NCI-H446 (cell line): ENCODE data around the gene GPX2.

Source experiments
- DNase-seq, 2 experiments: peaks; one replicate each; lab custom pipeline; 2025; lab: John Stamatoyannopoulos, UW

Gene GPX2

DNA sequence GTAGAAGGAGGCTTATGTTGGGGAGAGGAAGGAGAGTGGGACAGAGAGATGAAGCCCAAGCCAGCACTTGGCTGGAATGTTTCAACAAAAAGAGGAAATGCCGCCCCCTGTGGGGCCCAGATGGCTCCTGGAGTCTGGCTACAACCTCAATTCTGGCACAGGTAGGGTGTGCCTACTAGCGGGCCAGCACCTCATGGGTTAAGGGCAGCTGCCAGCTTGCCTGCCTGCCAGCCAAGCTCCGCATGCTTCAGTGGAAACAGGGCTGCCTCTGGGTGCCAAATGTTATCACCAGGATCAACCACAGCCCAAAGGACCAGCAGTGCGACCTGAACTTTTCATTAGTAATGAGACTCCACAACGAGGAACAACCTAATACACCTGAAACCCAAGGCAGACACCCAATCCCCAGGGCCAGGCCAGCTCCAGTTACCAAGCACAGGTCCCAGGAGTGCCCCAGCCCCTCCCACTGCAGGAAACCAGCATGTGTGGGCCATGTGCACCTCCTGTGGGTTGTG lies 18.3 kb upstream of the GPX2 start:
- peak; percentile 56 to 85 for DNase-seq

DNA sequence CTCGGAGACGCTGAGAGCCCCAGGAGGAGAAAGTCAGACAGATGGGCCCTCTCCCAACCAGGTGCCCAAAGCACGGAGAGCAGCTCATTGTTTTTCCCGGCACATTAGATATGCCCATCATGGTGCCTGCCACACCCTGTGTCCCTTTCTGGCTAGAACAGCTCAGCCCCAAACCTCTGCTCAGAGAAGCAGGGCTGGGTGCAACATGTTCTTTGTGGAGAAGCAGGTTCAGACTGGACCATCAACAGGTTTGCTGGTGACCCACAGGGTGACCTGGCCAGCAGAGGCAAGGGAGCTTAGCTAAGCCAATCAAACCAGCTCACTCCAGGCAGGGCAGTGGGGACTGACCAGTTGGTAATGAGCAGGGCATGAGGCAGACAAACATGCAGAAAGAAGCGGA lies 16.2 kb upstream of the GPX2 start:
- DNase-seq: no peak

DNA sequence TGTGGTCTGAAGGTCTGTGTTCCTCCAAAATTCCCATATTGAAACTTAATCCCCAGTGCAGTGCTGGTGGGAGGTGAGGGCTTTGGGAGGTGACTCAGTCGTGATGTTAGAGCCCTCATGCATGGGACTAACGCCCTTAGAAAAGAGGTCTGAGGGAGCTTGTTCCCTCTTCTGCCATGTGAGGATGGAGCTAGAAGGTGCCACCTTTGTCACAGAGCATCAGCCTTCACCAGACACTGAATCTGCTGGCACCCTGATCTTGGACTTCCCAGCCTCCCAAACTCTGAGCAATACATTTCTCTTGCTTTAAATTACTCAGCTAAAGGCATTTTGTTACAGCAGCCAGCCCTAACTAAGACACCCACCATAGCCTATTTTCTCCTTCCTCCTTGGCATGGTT lies 15.7 kb upstream of the GPX2 start:
- no peak for DNase-seq

DNA sequence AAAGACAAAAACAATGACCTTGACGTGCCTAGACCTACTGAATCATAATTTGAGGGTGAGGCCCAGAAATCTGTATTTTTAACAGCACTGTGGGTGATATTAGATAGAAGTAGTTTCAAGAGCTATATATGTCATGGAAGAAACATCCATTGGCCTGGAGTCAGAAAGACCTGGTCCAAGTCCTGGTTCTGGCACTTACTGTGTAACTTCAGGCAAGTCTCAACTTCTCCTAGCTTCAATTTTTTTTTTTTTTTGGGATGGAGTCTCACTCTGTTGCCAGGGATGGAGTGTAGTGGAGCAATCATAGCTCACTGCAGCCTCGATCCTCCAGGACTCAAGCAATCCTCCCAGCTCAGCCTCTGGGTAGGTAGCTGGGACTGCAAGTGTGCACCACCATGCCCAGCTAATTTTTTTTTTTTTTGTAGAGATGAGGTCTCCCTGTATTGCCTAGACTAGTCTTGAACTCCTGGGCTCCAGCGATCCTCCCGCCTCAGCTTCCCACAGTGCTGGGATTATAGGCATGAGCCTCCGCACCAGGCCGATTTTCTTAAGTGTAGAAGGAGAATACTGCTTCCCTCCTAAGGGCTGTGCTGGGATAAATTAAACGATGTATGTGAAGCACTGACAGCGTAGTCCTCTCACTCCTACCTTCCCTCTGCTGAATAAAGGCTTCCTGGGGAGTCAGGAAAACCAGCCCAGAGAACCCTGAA lies 14.3 kb upstream of the GPX2 start:
- DNase-seq: no peak

DNA sequence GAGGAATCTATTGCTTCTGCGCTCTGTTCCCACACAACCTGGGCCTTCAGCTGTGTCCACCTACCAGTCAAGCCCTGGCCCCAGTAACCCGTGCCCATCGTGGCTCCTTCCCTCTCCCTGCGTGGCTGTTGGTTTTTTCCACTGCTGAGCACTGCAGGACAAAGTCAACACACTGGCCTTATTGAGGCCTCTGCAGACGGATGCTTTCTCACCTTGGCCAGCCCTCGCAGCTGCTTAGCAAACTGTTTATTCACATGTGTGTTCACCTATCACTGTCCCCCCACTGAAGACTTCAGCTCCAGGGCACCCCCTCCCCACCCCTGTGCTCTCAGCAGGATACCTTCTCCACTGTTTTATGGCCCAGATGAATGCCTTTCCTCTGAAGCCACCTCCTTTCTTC lies 12.8 kb upstream of the GPX2 start:
- no peak for DNase-seq

DNA sequence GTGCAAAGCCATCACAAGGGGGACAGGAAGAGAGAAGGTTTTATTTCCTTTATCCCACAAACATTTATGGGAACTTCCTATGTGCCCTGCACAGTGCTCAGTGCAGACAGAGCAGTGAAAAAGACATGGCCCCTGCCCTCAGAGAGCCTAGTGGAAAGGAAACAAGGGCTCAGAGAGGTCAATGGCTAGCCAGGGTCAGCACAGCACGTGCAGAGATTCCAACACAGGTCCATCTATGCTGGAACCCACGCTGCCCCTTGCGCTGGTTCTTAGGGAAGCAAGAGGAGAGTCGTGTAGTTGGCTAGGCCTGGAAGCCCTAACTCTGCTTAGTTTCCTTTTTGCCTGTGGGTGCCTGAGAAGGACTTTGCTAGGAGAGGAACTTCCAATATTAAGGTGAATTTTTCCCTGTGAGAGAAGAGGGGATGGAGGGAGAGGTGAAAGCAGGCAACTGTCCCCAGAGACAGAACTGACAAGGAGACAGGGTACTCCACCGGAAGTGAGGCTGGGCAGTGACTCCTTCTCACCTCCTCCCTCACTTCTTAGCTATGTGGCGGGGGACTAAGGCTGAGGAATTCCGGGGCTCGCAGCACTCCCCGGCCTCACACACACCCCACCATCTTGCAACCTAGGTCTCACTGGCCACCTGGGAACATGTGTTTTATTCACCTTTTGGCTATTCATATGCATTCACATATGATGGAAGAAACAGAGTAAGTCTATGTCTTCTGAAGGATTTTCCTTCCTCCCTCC lies 12.1 kb upstream of the GPX2 start:
- no peak for DNase-seq

DNA sequence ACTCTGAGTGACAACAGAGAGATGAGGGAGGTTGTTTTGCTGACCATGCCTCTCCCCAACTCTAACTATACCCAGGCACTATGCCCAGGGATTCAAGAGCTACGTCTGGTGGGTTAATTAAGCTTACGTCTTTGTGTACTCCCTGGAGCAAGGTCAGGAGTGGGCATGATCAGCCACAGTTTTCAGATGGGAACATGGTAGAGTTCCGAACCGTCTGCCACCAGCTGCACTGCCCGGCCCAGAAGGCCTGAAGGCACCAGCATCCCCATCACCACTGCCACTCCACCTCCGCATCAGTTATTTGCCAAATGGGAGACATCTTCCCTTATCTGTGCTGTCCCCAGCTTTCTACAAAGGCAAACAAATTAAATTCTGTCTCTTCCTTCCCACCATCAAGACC lies 11.1 kb upstream of the GPX2 start:
- DNase-seq: no peak

DNA sequence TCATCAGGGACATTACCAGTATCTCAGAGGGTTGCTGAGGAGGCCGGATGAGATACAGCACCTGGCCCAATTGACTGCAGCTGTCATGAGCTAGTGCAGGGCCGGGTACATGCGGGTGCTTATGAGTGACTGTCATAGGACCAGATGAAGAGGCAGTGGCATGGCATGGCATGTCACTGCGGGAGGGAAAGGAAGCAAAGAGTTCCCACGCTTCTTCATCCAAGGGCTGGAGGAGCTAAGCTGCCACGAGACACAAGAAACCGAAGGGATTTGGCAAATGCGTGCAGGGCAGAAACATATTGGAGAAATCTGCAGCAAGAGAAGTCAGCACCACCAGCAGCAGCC lies 10.7 kb upstream of the GPX2 start:
- DNase-seq: no peak

DNA sequence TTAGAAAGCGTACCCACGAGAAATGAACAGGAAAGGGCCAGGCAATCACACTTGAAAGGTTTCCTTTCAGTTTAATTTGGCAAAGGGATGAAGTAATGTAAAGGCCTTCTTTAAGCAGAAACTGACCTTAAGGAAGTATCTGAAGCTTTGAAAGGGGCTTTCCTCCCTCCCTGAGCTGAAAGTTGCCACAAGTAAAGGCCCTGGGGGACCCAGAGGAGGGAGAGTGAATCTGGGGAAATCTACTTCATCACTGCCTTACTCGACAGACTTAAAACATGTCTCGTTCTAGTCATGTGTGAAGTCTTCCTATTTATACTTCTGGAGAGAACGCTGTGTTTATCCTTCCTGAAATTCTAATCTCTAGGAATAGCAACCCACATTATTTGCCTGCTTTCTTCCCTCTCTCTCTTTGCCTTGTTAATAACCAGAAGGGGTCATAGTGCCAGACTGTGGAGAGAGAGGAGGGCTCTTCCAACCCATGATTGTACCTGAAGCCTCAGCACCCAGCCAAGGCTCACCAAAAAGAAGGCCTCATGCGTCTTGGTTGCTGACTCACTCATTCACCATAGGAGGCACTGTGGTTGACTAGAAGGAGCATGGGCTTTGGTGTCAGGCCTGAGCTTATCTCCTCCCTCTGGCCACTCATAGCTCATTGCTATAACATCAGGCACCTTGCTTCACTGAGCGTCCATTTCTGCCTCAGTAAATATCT lies 10.2 kb upstream of the GPX2 start:
- no peak for DNase-seq

DNA sequence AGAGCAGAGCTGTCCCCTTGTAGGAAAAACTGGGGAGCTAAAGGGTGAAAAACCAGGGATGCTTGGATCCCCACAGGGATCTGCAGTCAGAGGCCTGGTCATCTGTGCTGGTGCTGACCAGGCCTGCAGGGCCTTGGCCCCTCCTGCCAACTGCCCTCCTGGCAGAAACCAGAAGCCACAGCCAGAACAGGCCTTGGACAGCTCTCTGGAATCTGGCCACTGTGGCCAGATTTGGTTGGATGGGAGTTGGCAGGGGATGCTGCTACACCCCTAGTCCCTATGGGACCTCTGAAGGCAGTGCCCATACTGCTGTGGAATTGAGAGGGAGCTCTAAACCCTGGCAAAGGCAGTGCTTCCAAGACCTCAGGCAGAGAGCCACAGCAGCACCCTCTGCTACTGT lies 9.2 kb upstream of the GPX2 start:
- no peak for DNase-seq

DNA sequence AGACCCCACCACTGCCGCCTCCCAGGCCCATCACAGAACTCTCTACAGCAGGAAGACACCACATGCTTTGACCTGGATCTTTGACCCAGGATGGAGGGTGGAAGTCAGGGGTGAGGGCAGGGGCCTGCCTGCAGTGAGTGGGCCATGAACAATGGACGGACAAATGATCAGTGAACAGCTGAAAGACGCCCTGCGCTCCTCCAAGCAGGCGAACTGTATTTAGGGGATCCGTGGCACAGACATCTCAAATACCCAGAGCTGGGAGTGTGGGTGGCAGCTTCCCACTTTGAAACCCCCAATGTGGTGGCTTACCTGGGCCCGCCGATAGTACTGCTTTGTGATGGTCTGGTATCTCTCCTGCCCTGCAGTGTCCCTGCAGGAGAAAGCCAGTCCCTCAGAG lies 8.7 kb upstream of the GPX2 start:
- DNase-seq: no peak

DNA sequence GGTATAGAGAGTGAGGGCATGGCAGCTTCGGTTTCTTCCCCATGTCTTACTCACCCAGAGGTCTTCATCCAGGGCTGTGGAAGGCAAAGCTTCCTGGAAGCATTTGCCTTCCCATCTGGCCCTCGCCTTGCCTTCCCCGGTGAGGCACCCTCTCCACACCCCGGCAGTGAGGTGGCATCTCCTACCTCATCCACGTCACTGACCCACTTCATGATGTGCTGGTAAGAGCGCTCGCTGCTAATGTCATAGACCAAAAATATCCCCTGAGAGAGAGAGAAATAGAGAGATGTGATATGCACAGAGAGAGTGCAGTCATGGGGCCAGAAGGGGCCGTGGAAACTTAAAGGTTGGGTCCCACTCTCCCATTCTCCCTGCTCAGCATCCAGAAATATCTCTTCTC lies 8.3 kb upstream of the GPX2 start:
- no peak for DNase-seq

DNA sequence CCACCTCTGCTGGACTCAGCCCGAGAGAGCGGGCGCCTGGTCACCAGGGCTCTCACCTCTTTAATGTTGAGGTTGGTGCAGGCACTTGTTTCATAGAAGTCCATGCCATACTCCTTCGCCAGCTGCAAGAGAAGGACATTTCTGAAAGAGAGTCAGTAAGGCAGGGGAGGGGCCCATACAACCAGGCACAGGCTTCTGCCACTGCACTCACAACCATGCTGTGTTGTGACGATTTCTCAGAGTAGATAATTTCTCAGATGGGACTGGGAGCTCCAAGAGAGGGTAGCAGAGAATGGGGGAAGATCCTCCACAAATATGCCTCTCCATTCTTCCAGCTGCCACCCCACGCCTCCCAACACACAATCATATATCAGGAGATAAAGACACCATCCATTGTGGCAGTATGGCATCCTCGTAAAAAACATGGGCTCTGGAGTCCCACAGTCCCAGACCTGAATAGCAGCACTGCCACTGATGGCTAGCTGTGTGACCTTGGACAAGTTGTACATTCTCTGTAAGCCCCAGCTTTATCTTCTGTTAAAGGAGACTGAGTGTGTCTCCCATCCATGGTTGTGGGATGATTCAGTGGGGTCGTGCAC lies 6.2 kb upstream of the GPX2 start:
- DNase-seq: no peak

DNA sequence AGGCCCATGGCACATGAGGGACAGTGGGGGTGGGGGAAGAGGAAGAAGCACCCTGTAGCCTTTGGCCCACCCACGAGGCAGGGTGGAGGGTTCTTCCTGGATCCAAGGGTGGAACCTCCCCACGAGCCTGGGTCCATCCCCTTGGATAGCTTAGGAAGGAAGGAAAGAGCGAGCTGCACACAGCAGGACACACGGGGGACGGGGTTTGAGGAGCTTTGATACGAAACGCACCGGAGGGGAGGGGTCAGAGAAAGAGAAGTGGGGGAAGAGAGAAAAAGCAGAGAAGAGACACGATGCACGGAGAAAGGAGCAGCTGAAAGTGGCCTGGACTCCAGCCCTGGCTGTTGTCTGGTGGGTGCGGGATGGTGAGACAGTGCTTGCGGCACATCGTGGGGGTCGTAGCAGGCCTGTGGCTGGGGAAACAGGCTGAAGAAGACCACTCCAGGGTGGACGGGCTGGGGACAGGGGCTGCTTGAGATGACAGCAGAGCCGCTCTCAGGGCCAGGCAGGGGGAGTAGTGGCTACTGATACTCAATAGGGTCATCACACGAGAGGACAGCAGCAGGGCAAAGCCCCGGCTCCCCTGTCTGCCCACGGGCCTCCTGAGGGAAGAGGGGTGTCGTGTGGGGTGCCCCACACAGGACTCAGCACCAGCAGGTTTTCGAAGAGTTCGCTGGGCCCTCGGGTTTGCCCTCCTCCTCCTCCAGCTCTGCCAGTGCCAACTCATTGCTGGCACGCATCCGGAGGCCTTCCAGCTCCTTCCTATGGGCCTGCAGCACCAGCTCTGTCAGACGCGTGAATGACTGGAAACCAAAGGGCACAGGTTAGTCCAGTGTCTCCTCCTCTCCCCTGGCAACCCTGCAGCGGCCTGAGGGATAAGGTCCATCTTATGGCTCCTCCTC lies 5.4 kb upstream of the GPX2 start:
- DNase-seq: no peak

DNA sequence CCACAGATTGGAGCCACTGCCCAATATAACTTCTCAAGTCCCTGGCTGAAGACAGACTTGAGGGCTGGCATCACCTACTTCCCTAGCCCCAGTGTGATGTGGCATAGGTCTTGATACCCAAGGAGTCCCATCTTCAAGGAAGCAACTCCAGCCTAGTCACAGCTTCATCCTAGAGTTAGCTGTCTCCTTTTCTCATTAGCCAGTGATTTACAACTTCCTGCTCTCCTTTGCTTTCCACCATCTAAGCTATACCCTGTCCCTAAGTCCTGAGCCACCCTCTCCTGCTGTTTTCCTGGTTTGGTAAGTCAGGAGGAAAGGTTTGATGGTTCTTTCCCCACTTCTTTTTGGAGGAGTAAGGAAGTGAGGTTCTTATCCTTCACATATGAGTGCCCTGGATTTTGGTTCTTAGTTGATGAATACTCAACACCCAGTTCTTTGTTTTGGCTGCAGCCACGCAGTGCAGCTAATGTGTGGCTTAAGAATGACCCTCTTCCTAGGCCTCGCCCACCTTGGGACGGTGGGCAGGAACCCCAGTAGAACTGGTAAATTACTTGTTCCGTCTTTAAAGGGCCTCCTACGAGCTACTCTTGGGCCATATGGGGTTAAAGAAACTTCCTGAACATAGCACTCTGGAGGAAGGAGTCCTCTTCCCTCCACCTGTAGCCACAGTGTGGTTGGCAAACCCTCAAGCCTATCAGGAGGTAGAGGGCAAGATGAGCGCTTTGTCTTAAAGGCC lies 3.9 kb upstream of the GPX2 start:
- DNase-seq: no peak

DNA sequence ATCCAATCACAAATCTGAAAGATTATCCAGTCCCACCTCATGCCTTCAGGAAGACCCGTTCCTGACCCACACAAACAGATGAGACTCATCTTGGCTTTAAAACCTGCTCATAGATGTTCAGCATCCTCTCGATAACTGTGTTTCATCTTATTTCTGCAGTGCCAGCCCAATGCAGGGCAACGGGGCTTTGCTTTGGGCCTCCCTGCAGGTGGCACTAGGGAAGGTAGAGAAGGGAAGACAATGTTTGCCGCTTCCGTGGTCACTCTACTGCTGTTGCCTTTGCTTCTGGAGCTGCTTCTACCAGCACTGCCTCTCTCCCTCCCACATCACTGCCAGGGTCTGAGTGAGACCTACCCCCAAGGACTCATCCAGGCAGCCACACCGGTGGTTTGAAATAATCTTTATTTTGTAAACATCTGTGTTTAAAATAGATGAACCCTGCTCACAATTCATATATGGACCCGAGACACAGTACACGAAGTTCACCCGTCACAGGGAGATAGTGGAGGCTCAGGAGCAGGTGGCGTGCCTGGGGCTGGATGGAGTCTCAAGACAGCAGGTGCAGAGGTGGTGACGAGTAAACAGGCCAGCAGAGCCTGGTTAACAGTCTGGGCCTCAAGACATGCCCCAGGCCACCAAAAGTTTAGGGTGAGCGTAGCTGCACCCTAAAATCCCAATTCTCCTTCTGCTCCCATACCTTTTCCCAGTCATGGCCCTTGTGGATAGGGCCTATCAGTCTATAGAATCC lies 3.1 kb upstream of the GPX2 start:
- DNase-seq: no peak

DNA sequence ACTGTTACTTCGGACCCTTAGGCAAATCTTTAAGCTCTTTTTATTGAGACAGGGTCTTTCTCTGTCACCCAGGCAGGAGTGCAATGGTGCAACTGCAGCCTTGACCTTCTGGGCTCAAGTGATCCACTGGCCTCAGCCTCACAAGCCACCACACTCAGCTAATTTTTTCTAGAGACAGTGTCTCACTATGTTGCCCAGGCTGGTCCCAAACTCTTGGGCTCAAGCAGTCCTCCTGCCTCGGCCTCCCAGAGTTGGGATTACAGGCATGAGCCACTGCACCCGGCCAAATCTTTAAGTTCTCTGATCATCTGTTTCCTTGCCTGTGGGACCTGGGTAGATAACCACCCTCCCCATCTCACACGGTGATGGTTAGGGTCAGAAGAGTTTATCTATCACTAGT lies 2.3 kb upstream of the GPX2 start:
- DNase-seq: no peak

DNA sequence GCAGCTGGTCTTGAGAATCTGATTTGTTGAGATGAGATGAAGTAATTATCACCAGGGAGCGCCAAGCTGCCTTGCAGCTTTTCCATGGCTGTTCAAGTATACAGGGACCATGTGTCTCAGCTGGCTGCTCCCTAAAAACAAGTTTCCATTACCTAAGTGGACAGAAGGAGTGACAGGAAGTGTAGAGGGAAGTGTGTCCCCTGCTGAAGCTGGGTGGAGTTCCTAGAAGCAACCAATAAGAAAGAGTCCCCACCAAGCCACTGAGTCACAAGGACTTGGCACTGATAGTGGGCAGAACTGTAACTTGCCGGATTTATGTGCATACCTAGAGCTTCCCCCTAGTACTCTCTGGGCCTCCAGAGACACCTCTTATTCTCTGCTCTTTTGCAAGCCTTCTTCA lies 1.5 kb upstream of the GPX2 start:
- DNase-seq: no peak

DNA sequence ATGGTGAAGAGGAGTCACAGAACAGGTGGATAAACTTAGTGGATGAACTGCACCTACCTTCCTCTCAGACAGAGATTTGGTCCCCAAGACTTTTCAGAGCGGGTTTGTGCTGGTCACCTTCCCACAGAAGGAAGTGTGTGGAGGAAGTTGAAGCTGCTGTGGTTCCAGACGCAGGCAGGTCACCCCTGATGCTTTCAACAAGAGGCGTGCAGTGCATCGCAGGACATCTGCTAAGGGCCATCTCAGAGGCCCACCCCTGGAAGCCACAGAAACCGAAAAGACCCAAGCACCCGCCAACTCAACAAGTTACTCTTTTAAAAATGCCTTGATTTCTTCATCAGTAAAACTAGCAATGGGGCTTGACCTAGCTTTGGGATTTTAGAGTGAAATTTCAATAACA lies 1.0 kb upstream of the GPX2 start:
- DNase-seq: no peak

DNA sequence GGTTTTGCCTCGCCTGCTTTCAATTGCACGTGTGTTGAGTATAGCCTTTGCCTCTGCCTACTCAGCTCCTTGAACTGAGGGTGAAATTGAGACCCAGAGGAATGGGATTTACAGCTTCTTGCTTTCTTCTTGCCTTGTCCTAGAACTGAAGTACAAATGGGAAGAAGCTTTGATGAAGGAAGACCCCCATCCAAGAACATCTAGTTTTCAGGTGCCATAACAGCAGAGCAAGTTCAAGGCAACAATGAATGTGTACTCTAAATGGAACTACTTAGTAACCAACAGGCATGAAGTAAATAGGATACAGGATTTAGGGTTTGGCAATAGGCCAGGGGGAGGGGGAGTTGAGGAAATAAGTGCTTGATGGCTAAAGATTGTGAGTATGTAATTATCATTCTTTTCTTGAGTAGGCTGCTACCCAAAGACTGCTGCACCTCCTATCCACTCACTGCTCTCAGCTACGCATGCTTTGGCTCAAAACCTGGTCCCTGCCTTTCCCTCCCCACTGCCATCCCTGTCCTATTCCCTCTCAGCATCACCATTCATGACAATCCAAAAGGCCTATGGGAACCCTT lies 2.1 kb downstream of the GPX2 start:
- DNase-seq: no peak
